ENCODE results near the gene UBC.

DNA sequence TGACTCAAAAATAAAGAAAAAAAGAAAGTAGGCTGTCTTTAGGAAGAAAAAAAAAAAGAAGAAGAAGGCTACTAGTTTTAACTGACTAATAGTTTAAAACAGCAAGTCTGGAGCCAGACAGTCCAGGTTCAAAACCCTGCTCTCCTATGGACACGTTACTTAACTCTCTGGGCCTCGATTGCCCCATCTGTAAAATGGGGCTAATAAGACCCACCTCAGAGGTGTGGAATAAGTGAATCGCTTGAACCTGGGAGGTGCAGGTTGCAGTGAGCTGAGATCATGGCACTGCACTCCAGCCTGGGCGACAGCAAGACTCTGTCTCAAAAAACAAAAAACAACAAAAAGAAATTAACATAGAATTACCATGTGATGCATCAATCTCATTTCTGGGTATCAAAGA lies 40.3 kb downstream of the UBC start:
- TF ChIP-seq TAF1 (IDR thresholded peaks at IDR 0.05; ENCODE audit: borderline replicate concordance, low read depth, low read length), result no peak
- TF ChIP-seq POLR2A (IDR thresholded peaks at IDR 0.05; ENCODE audit: low read depth, low read length), result no peak
